ENCODE measurements around the gene TOLLIP. TPM values are rescaled to one million over a fixed set of nuclear protein-coding genes. Genes with fewer than 3 reads are reported as not detected.
"Not testable (repeated sequence)": the region's sequence is repeated elsewhere in the genome, so short reads cannot be mapped to it uniquely, and the experiment has no call there.

TOLLIP gene
- total and polyA plus RNA-seq, 8 donors, result 14.9 to 119 (median 35.8) TPM

DNA sequence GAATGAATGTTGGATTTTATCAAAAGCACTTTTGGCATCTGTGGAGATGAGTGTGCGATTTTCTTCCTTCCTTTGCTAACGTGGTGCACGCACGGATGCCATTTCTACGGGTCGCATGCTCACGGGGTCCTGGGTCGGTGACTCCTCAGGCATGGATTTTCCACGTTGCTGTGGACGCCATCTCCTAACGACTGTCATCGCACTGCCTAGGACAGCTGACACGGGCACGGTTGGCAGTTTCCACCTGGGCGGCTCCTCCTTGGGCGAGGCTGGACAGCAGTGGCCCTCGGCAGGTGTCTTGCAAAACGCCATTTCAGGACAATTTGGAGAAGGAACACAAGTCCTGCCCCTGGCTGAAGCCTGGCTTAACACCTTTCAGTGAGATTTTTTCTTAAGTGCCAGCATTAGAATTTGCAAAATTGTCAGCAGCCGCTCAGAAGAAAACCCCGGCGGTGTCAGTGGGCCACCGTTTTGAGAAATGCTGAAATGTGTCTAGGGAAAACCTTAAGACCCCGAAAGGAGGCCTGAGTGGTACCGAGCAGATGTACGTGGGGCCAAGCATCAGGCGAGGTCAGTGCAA is 34.7 kb upstream of the TOLLIP start:
- TF ChIP-seq POLR2AphosphoS5 (IDR thresholded peaks at IDR 0.05), result no peak
- TF ChIP-seq, protein P1, sequence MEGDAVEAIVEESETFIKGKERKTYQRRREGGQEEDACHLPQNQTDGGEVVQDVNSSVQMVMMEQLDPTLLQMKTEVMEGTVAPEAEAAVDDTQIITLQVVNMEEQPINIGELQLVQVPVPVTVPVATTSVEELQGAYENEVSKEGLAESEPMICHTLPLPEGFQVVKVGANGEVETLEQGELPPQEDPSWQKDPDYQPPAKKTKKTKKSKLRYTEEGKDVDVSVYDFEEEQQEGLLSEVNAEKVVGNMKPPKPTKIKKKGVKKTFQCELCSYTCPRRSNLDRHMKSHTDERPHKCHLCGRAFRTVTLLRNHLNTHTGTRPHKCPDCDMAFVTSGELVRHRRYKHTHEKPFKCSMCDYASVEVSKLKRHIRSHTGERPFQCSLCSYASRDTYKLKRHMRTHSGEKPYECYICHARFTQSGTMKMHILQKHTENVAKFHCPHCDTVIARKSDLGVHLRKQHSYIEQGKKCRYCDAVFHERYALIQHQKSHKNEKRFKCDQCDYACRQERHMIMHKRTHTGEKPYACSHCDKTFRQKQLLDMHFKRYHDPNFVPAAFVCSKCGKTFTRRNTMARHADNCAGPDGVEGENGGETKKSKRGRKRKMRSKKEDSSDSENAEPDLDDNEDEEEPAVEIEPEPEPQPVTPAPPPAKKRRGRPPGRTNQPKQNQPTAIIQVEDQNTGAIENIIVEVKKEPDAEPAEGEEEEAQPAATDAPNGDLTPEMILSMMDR (IDR thresholded peaks at IDR 0.05), result no peak
- no peak for TF ChIP-seq POLR2A (IDR thresholded peaks at IDR 0.05)
- TF ChIP-seq EP300 (IDR thresholded peaks at IDR 0.05), result no peak
- intact Hi-C loops (cut with DNase I; ENCODE audit: low total_unique reads), result no loop called here
- Histone ChIP-seq H3K27ac (no peak overlapping the region), H3K4me3 (no peak overlapping the region), H3K27me3 (peaks cover 0 to 4% (median 3%) of the 10 kb centered on the region in 3 donors), H3K9me3 (no peaks in the 10 kb centered on the region), H3K36me3 (no peaks in the 10 kb centered on the region), H3K4me1 (peaks cover 0 to 6% (median 2%) of the 10 kb centered on the region in 4 donors)
- 79 to 87% (median 84%) methylated on average over 26 of the region's 26 CpGs for WGBS, 5 donors
- DNase-seq, result peak in 1 of 2 donors; percentile 18

DNA sequence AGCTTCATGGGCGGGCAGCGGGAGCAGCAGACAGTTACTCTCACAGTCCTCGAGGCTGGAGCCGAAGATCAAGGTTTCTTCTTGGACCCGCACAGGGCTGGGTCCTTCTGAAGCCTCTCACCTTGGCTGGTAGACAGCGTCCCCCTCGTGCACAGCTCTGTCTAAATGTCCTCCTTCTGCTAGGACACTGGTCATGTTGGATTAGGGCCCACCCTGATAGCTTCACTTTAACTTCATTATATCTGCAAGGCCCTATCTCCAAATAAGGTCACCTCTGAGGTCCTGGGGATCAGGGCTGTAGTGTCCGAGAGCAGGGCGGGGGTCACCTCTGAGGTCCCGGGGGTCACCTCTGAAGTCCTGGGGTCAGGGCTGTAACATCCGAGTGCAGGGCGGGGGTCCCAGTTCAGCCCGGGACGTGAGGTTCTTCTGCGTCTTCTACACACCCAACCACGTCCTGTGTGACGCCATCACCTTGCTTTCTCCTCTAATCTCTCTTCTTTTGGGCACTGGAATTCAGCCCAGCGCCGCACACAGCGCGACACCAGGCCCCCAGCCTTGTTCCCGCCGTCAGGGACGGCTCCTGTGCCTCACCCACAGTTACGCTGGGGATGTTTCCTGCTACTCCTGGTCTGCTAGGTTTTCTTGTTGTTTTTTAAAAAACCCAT is 34.1 kb upstream of the TOLLIP start:
- Histone ChIP-seq H3K9me3 (no peaks in the 10 kb centered on the region), H3K4me3 (no peak overlapping the region), H3K27ac (no peak overlapping the region), H3K4me1 (peaks cover 0 to 6% (median 2%) of the 10 kb centered on the region in 4 donors), H3K36me3 (no peaks in the 10 kb centered on the region), H3K27me3 (no peaks in the 10 kb centered on the region)
- TF ChIP-seq POLR2A (IDR thresholded peaks at IDR 0.05), result no peak
- TF ChIP-seq POLR2AphosphoS5 (IDR thresholded peaks at IDR 0.05), result no peak
- TF ChIP-seq EP300 (IDR thresholded peaks at IDR 0.05), result no peak
- TF ChIP-seq, protein P1 (IDR thresholded peaks at IDR 0.05), result no peak
- 65 to 76% (median 71%) methylated on average over 20 to 25 of the region's 25 CpGs for WGBS, 5 donors
- intact Hi-C loops (cut with DNase I; ENCODE audit: low total_unique reads), result no loop called here
- DNase-seq, result peak in 1 of 2 donors; percentile 15

DNA sequence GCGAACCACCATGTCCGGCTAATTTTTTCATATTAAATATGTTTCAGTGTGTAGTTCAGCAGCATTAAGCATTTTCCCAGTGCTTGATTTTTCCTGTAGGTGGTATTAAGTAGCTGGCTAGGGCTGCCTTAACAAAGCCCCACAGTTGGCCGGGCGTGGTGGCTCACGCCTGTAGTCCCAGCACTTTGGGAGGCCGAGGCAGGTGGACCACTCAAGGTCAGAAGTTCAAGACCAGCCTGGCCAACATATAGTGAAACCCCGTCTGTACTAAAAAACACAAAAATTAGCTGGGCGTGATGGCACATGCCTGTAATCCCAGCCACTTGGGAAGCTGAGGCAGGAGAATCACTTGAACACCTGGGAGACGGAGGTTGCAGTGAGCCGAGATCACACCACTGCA is 33.5 kb upstream of the TOLLIP start:
- intact Hi-C loops (cut with DNase I; ENCODE audit: low total_unique reads), result no loop called here
- no peaks in the 10 kb centered on the region for H3K9me3 ChIP-seq
- 82 to 89% (median 86%) methylated on average over 10 of the region's 10 CpGs for WGBS, 5 donors
- no peak overlapping the region for H3K27ac ChIP-seq
- H3K36me3 ChIP-seq, result no peaks in the 10 kb centered on the region
- TF ChIP-seq POLR2AphosphoS5 (IDR thresholded peaks at IDR 0.05), result no peak
- TF ChIP-seq, protein P1 (IDR thresholded peaks at IDR 0.05), result no peak
- no peak for TF ChIP-seq EP300 (IDR thresholded peaks at IDR 0.05)
- TF ChIP-seq POLR2A (IDR thresholded peaks at IDR 0.05), result no peak
- DNase-seq, result peak in 1 of 2 donors; percentile 15
- no peaks in the 10 kb centered on the region for H3K27me3 ChIP-seq
- peaks cover 0 to 6% (median 2%) of the 10 kb centered on the region in 4 donors for H3K4me1 ChIP-seq
- H3K4me3 ChIP-seq, result no peak overlapping the region

DNA sequence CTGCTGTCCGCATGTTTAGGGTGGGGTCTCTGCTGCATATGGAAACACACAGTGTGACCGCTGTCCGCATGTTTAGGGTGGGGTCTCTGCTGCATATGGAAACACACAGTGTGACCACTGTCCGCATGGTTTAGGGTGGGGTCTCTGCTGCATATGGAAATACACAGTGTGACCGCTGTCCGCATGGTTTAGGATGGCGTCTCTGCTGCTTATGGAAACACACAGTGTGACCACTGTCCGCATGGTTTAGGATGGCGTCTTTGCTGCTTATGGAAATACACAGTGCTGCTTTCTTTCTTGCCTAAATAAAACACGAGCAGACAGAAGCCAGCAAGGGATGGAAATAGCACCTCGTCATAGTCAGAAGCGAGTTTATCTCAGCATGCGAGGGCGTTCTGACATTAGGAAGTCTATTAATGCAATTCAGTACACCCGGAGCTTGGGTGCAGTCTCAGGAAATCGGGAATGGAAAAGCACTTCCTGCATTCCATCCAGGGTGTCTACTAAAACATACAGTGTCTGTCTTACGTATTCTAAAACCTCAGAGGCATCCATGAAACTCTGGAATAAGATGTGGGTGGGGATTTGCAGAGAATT is 32.6 kb upstream of the TOLLIP start:
- intact Hi-C loops (cut with DNase I; ENCODE audit: low total_unique reads), result no loop called here
- Histone ChIP-seq H3K4me1 (peaks cover 0 to 13% (median 5%) of the 10 kb centered on the region in 4 donors), H3K9me3 (no peaks in the 10 kb centered on the region), H3K36me3 (no peaks in the 10 kb centered on the region), H3K4me3 (no peak overlapping the region), H3K27ac (no peak overlapping the region), H3K27me3 (no peaks in the 10 kb centered on the region)
- WGBS, 5 donors, result 40 to 44% (median 43%) methylated on average over 17 of the region's 17 CpGs
- DNase-seq, result peak; percentile 24 to 46
- TF ChIP-seq POLR2AphosphoS5 (IDR thresholded peaks at IDR 0.05), result no peak
- TF ChIP-seq POLR2A (IDR thresholded peaks at IDR 0.05), result no peak

DNA sequence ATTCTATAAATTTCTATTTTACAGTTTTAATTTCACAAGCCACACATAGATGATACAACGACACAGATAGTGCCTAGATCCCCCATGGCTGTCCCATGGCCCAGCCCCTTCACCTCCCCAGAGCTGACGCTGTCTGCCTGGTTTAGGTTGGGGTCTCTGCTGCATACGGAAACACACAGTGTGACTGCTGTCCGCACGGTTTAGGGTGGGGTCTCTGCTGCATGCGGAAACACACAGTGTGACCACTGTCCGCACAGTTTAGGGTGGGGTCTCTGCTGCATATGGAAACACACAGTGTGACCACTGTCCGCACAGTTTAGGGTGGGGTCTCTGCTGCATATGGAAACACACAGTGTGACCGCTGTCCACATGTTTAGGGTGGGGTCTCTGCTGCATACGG is 31.8 kb upstream of the TOLLIP start:
- H3K4me3 ChIP-seq; H3K27ac ChIP-seq; H3K36me3 ChIP-seq; intact Hi-C loops (cut with DNase I; ENCODE audit: low total_unique reads); H3K27me3 ChIP-seq; DNase-seq; H3K9me3 ChIP-seq: not testable (repeated sequence)
- peaks cover under 1 to 18% (median 11%) of the 10 kb centered on the region in 4 donors for H3K4me1 ChIP-seq
- WGBS, 5 donors, result 82 to 85% (median 83%) methylated on average over 9 to 10 of the region's 10 CpGs

All from stomach (tissue), 9 donors.